ENCODE results near the gene CRHR1.
"Not testable (repeated sequence)": the region's sequence is repeated elsewhere in the genome, so short reads cannot be mapped to it uniquely, and the experiment has no call there.

Gene CRHR1

DNA sequence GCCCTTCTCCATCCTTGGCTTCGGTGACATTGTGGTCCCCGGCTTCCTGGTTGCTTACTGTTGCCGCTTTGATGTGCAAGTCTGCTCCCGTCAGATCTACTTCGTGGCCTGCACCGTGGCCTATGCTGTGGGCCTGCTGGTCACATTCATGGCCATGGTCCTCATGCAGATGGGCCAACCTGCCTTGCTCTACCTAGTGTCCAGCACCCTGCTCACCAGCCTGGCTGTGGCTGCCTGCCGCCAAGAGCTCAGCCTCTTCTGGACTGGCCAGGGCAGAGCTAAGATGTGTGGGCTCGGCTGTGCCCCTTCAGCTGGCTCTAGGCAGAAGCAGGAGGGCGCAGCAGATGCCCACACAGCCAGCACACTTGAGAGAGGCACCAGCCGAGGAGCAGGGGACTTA, 62.1 kb downstream of the CRHR1 start:
- no peak for DNase-seq (ENCODE audit: low read depth)

DNA sequence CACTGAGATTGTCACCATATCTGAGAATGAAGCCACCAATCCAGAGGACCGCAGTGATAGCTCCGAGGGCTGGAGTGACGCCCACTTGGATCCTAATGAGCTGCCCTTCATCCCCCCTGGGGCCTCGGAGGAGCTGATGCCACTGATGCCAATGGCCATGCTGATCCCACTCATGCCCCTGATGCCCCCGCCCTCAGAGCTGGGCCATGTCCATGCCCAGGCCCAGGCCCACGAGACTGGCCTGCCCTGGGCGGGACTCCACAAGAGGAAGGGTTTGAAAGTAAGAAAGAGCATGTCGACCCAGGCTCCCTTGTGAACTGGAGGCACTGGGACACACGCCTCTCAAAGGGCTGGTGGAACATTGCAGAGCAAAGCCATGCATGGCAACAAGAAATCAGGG, 62.5 kb downstream of the CRHR1 start:
- no peak for DNase-seq (ENCODE audit: low read depth)

DNA sequence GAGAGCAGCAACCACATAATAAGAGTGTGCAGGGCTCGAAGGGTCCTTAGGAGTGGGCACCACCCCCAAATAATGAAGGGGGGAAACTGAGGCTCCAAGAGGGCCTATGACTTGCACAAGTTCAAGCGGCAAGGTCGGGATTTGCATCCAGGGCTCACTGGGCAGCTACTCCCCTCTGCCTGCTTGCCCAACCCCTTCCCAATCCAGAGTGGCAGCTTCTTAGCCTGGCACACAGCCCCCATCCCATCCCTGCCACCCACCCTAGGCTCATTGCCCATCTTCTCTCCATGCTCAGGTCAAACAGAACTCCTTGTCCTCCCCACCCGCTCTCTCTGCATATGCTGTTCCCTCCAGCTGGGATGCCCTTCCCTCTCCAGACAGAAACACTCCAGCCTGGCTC, 63.0 kb downstream of the CRHR1 start:
- no peak for DNase-seq (ENCODE audit: low read depth)

GRCh38 chr17:45847747-45848146, 63.6 kb downstream of the CRHR1 start:
- no peak for DNase-seq (ENCODE audit: low read depth)

DNA sequence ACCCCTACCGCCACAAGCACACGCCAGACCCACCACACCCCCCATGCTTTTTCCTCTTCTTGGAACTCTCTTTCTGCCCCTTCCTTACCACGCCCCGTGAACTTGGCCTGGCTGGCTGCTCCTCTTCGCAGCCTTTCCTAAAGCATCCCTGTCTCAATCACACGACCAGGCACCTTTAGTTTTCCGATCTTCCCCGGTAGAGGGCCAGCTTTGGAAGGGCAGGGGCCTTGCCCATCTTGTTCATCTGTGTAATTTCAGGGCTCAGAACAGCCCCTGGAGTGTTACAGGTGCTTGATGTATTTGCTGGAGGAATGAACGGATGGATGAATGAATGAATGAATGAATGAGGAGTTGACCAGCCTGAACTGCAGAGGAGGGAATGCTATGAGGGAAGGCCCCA, 64.3 kb downstream of the CRHR1 start:
- no peak for DNase-seq (ENCODE audit: low read depth)

DNA sequence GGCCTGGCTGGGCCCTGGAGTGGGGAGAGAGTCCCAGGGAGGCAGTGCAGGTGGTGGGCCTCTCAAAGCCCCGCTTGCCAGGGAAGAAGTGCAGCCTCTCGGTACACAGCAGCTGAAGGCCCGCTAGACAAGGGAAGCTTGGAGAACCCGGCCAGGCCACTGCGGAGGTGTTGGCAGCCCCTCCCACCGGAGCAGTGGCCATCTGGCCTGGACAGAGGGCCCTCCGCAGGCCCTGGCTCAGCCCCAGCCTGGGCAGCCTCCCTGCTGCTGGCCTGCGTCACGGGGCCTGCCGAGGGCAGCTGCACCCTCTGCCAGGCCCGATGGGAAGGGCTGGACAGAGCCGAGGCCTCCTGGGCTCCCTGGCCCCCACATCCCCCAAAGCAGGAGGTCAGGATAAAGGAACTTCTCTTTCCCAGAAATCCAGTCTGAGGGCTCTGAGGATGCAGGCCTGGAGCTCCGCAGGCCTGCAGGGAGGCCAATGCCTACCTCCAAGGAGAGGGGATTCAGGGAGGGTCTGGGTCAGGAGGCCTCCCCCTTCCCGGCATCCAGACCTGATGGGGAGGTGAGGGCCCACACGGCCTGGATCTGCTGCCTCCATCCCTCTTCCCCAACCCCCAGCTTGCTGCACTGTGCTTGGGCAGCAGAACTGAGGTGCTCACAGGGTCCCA, 64.9 kb downstream of the CRHR1 start:
- DNase-seq (ENCODE audit: low read depth): no peak

DNA sequence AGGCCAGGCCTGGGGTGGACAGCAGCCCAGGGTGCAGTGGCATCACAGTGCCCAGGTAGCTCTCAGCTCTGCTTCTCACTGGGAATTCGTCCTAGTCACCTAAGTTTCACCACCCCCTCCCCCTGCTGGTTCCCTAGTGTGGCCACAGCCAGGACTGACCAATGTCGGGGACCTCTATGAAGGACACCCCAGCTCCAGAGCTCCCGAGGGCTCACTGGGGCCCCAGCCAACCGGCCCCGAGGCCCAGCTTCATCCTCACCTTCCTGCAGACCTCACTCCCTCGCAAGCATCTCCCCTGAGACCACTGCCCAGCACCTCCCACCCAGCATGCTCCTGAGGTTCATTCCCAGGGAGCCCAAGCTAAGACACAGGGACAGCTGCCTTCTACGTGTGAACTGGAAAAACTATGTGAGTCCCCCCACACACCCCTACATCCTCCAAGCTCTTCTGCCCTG, 65.4 kb downstream of the CRHR1 start:
- DNase-seq (ENCODE audit: low read depth): no peak

- no peak for DNase-seq (ENCODE audit: low read depth)
These were observed 65.9 kb downstream of the CRHR1 start for GRCh38 chr17:45850011-45850410.

DNA sequence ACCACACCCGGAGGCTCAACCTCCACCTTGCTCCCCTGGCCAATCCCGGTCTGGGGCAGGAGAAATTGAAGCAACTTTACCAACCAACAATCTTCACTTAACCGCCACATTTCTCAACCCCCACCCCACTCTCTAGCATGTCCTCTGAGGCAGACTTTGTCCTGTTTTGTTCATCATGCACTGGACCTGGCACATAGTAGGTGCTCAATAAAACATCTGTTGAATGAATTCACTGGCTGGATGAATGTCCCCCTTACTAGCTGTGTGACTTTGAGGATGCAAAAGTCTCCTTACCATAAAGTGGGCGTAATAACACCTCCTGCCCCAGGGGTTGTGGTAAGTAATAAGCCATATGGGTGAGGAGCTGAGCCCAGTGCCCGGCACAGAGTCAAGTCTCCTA, 66.3 kb downstream of the CRHR1 start:
- DNase-seq (ENCODE audit: low read depth): no peak

GRCh38 chr17:45851022-45851421, 66.9 kb downstream of the CRHR1 start:
- DNase-seq (ENCODE audit: low read depth): no peak

DNA sequence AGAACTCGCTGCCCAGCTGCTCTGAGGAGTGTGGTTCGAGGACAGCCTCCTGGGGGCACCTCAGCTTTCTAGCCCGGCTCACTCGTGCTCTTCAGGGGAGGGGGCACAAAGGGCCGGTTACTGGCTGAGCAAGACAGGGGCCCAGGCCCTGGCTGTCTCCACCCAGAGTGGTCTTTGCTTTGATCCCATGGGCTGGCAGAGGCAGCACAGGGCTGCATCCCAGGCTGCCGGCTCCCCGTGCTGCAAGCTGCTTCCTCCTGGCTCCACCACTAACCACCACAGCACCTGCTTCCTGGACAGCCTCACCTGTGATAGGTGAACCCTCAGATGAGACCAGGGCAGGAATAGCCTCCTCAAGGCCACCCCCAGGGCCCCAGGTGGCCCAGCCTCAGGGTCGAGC, 67.3 kb downstream of the CRHR1 start:
- DNase-seq (ENCODE audit: low read depth): no peak

GRCh38 chr17:45851873-45852272, 67.8 kb downstream of the CRHR1 start:
- no peak for DNase-seq (ENCODE audit: low read depth)

DNA sequence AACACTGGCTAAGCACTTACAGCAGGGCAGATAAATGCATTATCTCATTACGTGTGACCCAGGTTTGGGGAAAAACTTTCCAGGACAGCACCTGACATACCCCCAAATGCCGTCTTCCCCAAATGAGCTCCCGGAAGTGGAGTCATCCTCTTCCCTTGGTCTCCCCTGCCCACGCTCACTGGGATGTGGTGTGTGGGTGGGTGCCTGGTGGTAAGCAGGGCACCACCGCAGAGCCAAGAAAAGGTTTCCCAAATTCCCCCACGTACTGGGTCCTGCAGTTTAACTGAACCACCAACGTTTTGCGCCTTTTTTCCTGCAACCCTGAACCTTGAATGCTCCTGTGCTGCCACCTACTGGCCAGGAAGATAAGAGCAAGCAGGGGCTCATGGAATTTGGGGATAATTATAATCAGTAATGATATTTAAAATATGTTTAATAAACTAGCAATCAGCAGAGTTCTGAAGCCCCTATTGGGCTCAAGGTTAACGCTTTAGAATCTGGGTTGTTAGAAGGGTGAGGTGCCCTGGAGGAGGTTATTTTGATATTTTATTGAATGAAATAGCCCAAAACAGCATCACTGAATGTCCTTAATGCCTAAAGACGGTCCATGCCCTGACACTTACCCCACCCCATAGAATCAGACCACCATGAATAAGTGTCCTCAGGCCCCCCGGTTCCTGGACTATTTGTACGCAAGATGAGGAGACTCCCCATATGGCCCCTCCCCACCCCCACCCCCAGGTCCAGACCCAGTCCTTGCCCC, 68.6 kb downstream of the CRHR1 start:
- peak; percentile 28 for DNase-seq (ENCODE audit: low read depth)

- no peak for DNase-seq (ENCODE audit: low read depth)
These were observed 70.1 kb downstream of the CRHR1 start for GRCh38 chr17:45854209-45854608.

DNA sequence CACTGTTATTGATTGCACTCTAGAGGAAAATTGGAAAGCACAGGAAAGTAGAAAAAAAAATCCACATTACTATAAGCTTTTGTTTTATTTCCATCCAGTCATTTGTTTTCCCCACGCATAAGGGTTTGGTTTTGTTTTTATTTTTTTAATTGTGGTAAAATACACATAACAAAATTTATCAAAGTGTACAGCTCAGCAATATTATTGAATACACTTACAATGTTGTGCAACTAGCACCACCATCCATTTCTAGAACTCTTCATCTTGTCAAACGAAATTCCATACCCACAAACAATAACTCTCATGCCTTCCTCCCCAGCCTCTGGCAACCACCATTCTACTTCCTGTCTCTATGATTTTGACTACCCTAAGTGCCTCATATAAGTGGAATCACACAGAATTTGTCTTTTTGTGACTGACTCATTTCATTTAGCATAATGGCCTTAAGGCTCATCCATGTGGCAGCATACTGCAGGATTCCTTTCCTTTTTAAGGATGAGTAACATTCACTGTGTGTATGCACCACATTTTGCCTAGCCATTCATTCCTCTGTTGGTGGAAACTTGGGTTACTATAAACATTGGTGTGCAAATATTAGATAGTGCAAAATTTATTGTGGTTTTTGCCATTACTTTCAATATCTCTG, 71.7 kb downstream of the CRHR1 start:
- DNase-seq (ENCODE audit: low read depth): no peak

GRCh38 chr17:45857977-45858708, 74.0 kb downstream of the CRHR1 start:
- DNase-seq (ENCODE audit: low read depth): no peak

DNA sequence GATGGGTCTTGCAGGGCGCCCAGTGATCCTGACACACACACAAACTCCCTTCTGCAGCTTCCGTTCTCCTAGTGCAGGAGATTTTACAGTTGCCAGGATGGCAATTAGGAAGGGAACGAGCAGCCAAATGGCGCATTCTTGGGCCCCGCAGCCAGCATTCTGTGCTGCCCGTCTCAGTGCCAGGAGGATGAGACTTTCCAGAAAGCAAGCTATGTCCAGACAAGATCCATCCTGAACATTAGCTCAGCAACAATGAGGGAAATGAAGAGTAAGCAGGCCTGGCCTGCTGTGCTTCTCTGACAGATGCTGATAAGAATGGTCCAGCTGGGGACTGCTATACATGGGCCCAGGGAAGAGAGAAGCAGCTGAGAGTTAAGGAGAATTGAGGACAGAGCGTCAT, 77.0 kb downstream of the CRHR1 start:
- DNase-seq (ENCODE audit: low read depth): no peak

DNA sequence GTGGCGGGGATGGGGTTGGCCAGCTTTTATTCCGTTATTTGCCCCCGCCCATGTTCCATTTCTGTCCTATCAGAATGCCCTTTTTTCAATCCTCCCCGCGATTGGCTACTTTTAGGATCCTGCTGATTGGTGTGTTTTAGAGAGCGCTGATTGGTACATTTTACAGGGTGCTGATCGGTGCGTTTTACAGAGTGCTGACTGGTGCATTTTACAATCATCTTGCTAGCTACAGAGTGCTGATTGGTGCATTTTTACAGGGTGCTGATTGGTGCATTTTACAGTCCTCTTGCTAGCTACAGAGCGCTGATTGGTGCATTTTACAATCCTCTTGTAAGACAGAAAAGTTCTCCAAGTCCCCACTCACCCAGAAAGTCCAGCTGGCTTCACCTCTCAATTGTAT, 78.0 kb downstream of the CRHR1 start:
- not testable (repeated sequence) for DNase-seq (ENCODE audit: low read depth)

DNA sequence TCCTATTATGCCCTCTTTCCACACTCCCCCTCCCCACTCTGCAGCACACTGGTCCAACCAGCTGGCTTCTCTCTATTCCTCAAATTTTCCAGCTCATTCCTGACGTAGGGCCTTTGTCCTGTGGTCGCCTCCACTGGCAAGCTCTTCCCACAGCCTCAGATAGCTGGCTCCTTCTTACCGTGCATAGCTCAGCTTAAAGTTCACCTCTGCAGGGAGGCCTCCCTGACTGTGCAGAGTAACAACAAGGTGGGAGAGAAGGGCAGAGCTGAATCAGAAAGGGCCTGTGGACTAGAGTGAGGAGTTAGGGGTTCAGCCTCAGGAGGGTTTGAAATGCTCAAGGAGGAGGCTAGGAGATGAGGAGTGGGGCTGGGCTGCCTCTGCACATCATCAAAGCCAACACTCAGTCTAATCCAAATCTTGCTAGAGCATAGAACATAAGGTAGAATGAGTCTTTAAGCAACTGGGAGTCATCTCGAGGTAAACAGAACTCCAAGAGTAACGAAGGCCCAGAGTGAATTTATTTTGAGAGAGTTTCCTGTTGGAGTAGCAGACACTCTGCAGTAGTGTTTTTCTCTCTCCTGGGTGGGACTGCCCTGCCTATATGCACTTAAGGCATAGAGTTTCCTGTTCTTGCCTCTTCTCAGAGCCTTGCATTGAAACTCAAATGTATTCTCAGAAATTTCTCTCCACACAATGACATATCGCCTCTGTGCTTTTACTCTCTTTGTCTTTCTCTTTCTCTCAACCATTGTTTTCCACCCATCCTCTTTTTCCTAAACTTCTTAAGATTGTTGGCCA, 79.9 kb downstream of the CRHR1 start:
- no peak for DNase-seq (ENCODE audit: low read depth)

GRCh38 chr17:45867171-45867570, 83.1 kb downstream of the CRHR1 start:
- no peak for DNase-seq (ENCODE audit: low read depth)

DNA sequence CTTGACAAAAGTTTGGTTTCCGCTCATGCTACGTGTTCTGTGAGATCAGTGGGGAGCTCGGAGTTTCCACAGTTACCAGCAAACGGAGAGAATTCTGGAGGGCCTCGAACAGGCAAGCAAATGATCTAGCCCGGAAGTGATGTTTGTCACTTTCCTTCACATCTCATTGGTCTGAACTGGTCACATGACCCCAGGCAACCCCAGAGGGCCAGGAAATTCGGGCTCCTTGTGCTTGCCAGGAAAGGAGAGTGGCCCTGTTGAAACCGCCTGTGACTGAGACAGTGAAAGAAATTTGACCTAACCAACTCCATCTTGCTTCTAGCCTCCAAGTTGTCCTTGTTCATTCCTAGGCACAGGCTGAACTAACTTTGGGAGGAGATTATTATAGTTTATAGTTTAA, 83.6 kb downstream of the CRHR1 start:
- DNase-seq (ENCODE audit: low read depth): no peak

DNA sequence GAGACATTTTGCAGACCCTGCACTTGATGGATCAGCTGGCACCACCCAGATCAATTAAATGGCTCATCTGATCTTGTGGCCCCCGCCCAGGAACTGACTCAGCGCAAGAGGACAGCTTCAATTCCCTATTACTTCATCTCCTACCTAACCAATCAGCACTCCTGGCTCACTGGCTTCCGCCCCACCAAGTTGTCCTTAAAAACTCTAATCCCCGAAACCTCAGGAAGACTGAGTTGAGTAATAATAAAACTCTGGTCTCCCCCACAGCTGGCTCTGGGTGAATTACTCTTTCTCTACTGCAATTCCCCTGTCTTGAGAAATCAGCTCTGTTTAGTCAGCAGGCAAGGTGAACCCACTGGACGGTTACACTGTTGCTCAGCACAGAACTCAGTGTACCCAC, 84.2 kb downstream of the CRHR1 start:
- DNase-seq (ENCODE audit: low read depth): no peak
